CD4-positive, CD25-positive, alpha-beta regulatory T cell (primary cell): ENCODE results near the gene PLEKHG2. TPM values are rescaled to one million over a fixed set of nuclear protein-coding genes. Genes with fewer than 3 reads are reported as not detected.

Experiments used
- ATAC-seq, 2 donors: fragments of 150-1000 bp; cut with Tn5 transposase; one replicate each; pipeline ENCODE4 v1.10.0; 2021; ENCODE audit warnings: low read depth in 2 of 2, moderate number of reproducible peaks in 2 of 2, moderate library complexity in 1 of 2
- DNase-seq, 3 donors: peaks; one replicate each; pipeline versions ENCODE4 v3.0.0 to v3.0.0-alpha.2; 2012 to 2022; ENCODE audit warnings: mixed read lengths in 1 of 3
- H3K27ac ChIP-seq: one replicate; pipeline ENCODE4 v1.7.0; 2013; ENCODE audit warnings: mild to moderate bottlenecking, low read length; ENCODE audit not compliant: insufficient read depth, poor library complexity, severe bottlenecking
- H3K27me3 ChIP-seq: one replicate; pipeline ENCODE4 v1.7.0; 2013; ENCODE audit warnings: low read length; ENCODE audit not compliant: control insufficient read depth, insufficient read depth
- H3K36me3 ChIP-seq: one replicate; pipeline ENCODE4 v1.7.0; 2013; ENCODE audit warnings: mild to moderate bottlenecking, low read length, moderate library complexity; ENCODE audit not compliant: control insufficient read depth, insufficient read depth
- H3K4me1 ChIP-seq: 2 replicates; pipeline ENCODE4 v1.7.0; 2013; ENCODE audit warnings: mild to moderate bottlenecking, low read length; ENCODE audit not compliant: insufficient read depth, control insufficient read depth, poor library complexity, severe bottlenecking
- H3K4me3 ChIP-seq: one replicate; pipeline ENCODE4 v1.7.0; 2013; ENCODE audit warnings: low read depth, mild to moderate bottlenecking, low read length, moderate library complexity
- H3K9me3 ChIP-seq, 2 experiments: 1 replicate in 1 of 2; 2 replicates in 1 of 2; pipeline ENCODE4 v1.7.0; 2013; ENCODE audit warnings: low read length in 2 of 2, mild to moderate bottlenecking in 1 of 2, moderate library complexity in 1 of 2; ENCODE audit not compliant: control insufficient read depth in 2 of 2
- H3K27ac Mint-ChIP-seq, 3 donors: one replicate each; pipeline ENCODE4 v1.8.0; 2020 to 2022; ENCODE audit warnings: mild to moderate bottlenecking in 3 of 3, mixed read lengths in 3 of 3, moderate library complexity in 2 of 3
- H3K27me3 Mint-ChIP-seq: one replicate; pipeline ENCODE4 v1.8.0; 2022; ENCODE audit warnings: mild to moderate bottlenecking, mixed read lengths
- H3K36me3 Mint-ChIP-seq: one replicate; pipeline ENCODE4 v1.8.0; 2020; ENCODE audit warnings: mixed read lengths
- H3K4me1 Mint-ChIP-seq, 4 donors: one replicate each; pipeline ENCODE4 v1.8.0; 2020 to 2022; ENCODE audit warnings: mixed read lengths in 4 of 4, mild to moderate bottlenecking in 1 of 4
- H3K4me3 Mint-ChIP-seq, 4 donors: one replicate each; pipeline ENCODE4 v1.8.0; 2020 to 2022; ENCODE audit warnings: mild to moderate bottlenecking in 4 of 4, mixed read lengths in 4 of 4, moderate library complexity in 3 of 4
- H3K9me3 Mint-ChIP-seq, 7 donors: one replicate each; pipeline ENCODE4 v1.8.0; 2020 to 2022; ENCODE audit warnings: mixed read lengths in 7 of 7, mild to moderate bottlenecking in 3 of 7, moderate library complexity in 2 of 7
- polyA plus RNA-seq, 4 donors: library from polyadenylated mRNA; unstranded; fragments of 300-500 nt; fragmentation: Illumina TruSeq; gene quantifications; one replicate each; pipeline ENCODE4 v1.2.3, GENCODE V29; 2021
- total RNA-seq: library from RNA; stranded (reverse); gene quantifications from one replicate; pipeline ENCODE4 v1.2.3, GENCODE V29; 2022

PLEKHG2 gene, protein sequence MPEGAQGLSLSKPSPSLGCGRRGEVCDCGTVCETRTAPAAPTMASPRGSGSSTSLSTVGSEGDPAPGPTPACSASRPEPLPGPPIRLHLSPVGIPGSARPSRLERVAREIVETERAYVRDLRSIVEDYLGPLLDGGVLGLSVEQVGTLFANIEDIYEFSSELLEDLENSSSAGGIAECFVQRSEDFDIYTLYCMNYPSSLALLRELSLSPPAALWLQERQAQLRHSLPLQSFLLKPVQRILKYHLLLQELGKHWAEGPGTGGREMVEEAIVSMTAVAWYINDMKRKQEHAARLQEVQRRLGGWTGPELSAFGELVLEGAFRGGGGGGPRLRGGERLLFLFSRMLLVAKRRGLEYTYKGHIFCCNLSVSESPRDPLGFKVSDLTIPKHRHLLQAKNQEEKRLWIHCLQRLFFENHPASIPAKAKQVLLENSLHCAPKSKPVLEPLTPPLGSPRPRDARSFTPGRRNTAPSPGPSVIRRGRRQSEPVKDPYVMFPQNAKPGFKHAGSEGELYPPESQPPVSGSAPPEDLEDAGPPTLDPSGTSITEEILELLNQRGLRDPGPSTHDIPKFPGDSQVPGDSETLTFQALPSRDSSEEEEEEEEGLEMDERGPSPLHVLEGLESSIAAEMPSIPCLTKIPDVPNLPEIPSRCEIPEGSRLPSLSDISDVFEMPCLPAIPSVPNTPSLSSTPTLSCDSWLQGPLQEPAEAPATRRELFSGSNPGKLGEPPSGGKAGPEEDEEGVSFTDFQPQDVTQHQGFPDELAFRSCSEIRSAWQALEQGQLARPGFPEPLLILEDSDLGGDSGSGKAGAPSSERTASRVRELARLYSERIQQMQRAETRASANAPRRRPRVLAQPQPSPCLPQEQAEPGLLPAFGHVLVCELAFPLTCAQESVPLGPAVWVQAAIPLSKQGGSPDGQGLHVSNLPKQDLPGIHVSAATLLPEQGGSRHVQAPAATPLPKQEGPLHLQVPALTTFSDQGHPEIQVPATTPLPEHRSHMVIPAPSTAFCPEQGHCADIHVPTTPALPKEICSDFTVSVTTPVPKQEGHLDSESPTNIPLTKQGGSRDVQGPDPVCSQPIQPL (N-terminal part only)
- 209 TPM for total RNA-seq
- polyA plus RNA-seq, result 1 to 10 TPM; 1.3 to 3.9 (median 3.1) TPM

DNA sequence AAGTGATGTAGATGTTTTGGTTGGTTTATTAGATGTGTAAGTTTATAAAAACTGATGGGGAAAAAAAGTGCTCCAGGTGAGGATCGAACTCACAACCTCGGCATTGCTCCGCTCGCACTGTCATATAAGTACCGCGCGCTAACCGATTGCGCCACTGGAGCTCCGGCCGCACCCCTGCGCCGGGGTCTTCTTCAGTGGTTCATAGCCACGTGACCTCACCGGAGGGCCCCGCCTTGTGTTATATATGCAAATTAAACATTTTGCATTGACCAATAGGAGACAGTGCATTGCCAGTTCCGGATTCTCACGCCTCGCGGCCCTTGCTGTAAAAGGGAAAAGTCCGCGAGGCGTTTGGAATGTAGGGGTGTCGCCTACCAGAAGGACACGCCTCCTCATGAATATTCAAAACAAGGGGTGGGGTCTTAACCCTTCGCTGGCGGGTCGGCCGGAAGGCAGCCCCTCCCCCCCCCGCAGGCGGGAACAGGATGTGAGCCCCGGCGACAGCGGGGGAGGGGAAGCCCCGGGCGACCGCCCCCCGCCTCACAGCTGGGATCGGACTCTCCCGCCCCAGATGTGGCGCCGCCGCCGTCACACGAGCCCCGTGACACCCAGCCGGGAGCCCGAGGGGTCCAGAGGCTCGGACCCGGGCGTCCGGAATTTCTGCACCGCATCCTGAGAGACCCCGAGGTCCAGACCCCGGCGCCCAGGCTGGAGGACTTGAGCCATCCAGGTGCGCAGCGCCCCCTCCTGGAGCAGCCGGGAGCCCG, at the start of gene PLEKHG2:
Gene PLEKHG2, plus strand, starts transcription at position 570 of the 767 bp plus-strand sequence. CDS start 1,418 bp downstream, outside the sequence.
- H3K9me3 ChIP-seq, result no peaks in the 10 kb centered on the region
- peak; percentile 72 to 74 for ATAC-seq
- Mint-ChIP-seq H3K4me1 (peaks cover 4 to 47% (median 34%) of the 10 kb centered on the region in 4 donors), H3K4me3 (peak within 1 kb of the TSS; percentile 95 to 99 (median 97)), H3K27me3 (peaks cover 20% of the 10 kb centered on the region), H3K27ac (peak within 1 kb of the TSS; percentile 99 to 100 (median 99)), H3K9me3 (peaks cover 0 to 7% (median 0%) of the 10 kb centered on the region in 7 donors), H3K36me3 (peaks cover 30% of the 10 kb centered on the region)
- H3K27me3 ChIP-seq, result no peaks in the 10 kb centered on the region
- peak within 1 kb of the TSS; percentile 75 for H3K4me3 ChIP-seq
- peaks cover 26% of the 10 kb centered on the region for H3K36me3 ChIP-seq
- peak within 1 kb of the TSS; percentile 100 for H3K27ac ChIP-seq
- DNase-seq, result peak; percentile 92 to 99 (median 97)
- peaks cover 55% of the 10 kb centered on the region for H3K4me1 ChIP-seq

DNA sequence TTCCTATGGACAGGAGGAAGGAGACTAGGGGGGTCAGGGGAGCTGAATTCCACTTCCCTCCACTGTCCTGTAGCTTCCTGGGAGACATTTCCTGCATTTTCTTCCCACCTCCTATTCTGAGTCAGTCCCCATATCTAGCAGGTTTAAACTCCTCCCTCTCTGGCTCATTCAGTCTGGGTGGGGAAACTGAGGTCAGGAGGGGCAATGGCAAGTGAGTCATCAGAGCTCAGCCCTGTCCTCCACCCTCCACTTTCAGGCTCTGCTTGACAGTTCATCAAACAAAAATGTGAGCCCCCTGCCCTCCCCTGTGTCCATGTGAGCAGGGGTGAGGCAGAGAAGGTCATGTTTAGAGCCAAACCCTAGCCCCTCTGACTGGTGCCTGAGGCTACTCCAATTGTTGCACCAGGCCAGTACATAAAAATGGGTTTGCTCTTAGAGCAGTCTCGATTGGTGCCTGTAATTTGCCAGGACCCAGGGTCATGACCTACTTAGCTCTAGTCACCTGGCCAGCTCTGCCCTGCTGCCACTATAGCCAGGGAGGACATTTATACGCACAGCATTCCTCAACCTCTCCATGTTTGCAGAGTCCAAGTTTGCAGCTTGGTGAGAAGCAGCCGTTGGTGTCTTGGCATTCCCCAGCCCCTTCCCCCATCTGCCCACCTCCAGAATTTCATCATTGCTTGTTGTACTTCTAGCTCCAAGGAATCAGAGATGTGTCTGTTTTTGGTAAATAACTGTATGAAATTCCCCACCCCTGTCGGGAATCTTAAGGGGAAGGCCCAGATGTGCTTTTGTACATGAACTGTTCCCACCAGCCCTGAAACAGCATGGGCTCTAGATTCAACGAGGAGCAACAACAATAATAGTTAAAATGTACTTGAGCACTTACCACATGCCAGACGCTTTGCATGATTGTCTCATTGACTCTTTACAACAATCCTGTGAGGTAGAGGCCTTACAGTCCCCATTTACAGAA, 49.5 kb upstream of the PLEKHG2 start:
- no peaks in the 10 kb centered on the region for H3K4me1 ChIP-seq
- Mint-ChIP-seq H3K9me3 (no peaks in the 10 kb centered on the region), H3K27ac (peak overlapping the region; percentile 26 to 77 (median 51)), H3K36me3 (peaks cover 28% of the 10 kb centered on the region), H3K4me3 (no peak overlapping the region), H3K27me3 (no peaks in the 10 kb centered on the region), H3K4me1 (peaks cover 0 to 6% (median under 1%) of the 10 kb centered on the region in 4 donors)
- ATAC-seq (no peak), DNase-seq (no peak)
- H3K36me3 ChIP-seq, result peaks cover 53% of the 10 kb centered on the region
- no peaks in the 10 kb centered on the region for H3K9me3 ChIP-seq
- no peak overlapping the region for H3K4me3 ChIP-seq
- no peak overlapping the region for H3K27ac ChIP-seq
- H3K27me3 ChIP-seq, result no peaks in the 10 kb centered on the region

DNA sequence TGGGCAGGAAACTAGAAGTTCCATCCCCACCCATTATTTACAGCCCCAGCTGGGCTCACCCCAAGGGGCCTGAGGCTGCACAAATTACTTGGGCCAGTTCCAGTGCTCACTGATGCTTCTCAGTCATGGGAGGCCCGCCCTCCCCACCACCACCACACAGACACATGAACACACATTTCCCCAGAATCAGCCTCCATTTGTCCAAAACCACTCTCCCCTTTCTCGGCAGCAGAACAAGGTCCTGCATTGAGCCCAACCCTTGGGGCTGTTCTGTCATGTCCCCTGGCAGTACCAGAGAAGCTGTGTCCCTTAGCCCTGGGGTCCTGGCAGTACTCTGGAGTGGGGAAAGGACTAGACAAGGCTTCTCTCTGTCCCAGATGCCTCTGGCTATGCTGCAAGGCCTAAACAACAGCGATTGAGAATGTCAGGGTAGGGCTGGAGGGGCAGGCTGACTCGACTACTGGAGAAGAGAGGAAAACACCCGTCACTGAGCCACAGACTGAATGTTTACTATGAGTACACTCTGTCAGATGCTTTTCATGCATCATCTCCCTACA, 48.5 kb upstream of the PLEKHG2 start:
- Histone ChIP-seq H3K27ac (no peak overlapping the region), H3K4me1 (no peaks in the 10 kb centered on the region), H3K27me3 (no peaks in the 10 kb centered on the region), H3K4me3 (no peak overlapping the region), H3K9me3 (no peaks in the 10 kb centered on the region), H3K36me3 (peaks cover 50% of the 10 kb centered on the region)
- Mint-ChIP-seq H3K36me3 (peaks cover 34% of the 10 kb centered on the region), H3K9me3 (no peaks in the 10 kb centered on the region), H3K4me3 (no peak overlapping the region), H3K4me1 (peaks cover 0 to 9% (median under 1%) of the 10 kb centered on the region in 4 donors), H3K27ac (no peak overlapping the region), H3K27me3 (no peaks in the 10 kb centered on the region)
- ATAC-seq (no peak), DNase-seq (no peak)

DNA sequence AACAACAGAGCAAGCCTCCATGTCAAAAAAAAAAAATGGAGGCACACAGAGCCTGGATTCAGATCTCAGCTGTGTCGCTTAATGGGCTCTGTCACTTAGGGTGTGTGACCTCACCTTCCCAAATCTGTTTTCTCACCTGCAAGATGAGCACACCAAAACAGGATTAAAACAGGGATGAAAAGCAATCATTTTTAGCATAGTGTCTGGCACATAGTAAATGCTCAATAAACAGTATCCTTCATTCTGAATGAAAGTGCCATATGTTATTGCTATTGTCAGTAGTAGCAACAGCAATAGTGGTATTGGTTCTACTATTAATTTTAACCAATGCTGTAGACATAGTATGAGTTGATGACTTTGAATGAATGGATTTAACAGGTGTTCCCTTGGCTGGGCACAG, 46.9 kb upstream of the PLEKHG2 start:
- Mint-ChIP-seq H3K27me3 (no peaks in the 10 kb centered on the region), H3K36me3 (peaks cover 30% of the 10 kb centered on the region)

DNA sequence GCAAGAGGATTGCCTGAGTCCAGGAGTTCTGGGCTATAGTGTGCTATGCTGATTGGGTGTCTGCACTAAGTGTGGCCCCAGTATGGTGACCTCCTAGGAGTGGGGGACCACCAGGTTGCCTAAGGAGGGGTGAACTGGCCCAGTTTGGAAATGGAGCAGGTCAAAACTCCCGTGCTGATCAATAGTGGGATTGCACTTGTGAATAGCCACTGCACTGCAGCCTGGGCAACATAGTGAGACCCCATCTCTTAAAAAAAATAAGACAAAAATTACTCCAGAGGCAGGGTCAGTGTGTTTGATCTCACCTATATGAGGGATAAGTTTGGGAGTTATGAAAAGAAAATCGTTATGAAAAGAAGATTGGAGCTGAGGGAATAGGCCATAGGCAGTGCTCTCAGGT, 43.3 kb upstream of the PLEKHG2 start:
- Histone ChIP-seq H3K4me3 (no peak overlapping the region), H3K4me1 (no peaks in the 10 kb centered on the region), H3K36me3 (peaks cover 55% of the 10 kb centered on the region), H3K9me3 (no peaks in the 10 kb centered on the region), H3K27ac (no peak overlapping the region), H3K27me3 (no peaks in the 10 kb centered on the region)
- no peak for ATAC-seq
- Mint-ChIP-seq H3K4me1 (peaks cover 0 to 14% (median 2%) of the 10 kb centered on the region in 4 donors), H3K27ac (peak overlapping the region in 2 of 3 donors; percentile 15 to 52), H3K9me3 (no peaks in the 10 kb centered on the region), H3K27me3 (no peaks in the 10 kb centered on the region), H3K4me3 (no peak overlapping the region), H3K36me3 (peaks cover 33% of the 10 kb centered on the region)
- DNase-seq, result no peak

More for the DNA sequence above, 46.9 kb upstream of the PLEKHG2 start:
- Histone ChIP-seq H3K9me3 (no peaks in the 10 kb centered on the region), H3K4me1 (no peaks in the 10 kb centered on the region), H3K4me3 (no peak overlapping the region), H3K27me3 (no peaks in the 10 kb centered on the region), H3K27ac (no peak overlapping the region), H3K36me3 (peaks cover 55% of the 10 kb centered on the region)
- ATAC-seq (no peak), DNase-seq (no peak)
- no peak overlapping the region for H3K4me3 Mint-ChIP-seq
- no peak overlapping the region for H3K27ac Mint-ChIP-seq
- no peaks in the 10 kb centered on the region for H3K9me3 Mint-ChIP-seq
- H3K4me1 Mint-ChIP-seq, result peaks cover 0 to 6% (median under 1%) of the 10 kb centered on the region in 4 donors

DNA sequence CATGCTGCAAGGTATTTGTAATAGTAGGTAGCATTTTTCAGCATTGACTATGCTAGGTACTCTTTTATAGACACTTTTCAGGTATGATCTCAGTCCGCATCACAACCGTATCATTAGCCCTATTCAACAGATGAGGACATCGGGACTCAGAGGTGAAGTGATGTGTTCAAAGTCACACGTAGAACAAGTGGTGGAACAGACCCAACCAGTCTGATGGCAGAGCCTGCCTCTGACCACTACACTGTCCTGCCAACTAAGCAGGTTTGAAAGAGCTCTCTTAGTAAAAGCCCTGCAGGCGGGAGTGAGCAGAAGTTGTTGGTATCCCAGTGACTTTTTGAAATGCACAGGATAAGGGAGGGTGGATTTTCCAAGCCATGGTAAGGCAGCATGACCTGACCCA, 41.7 kb upstream of the PLEKHG2 start:
- Histone ChIP-seq H3K27me3 (no peaks in the 10 kb centered on the region), H3K36me3 (peaks cover 54% of the 10 kb centered on the region), H3K27ac (no peak overlapping the region), H3K4me1 (no peaks in the 10 kb centered on the region), H3K9me3 (no peaks in the 10 kb centered on the region), H3K4me3 (no peak overlapping the region)
- Mint-ChIP-seq H3K27ac (peak overlapping the region in 1 of 3 donors; percentile 30), H3K27me3 (no peaks in the 10 kb centered on the region), H3K4me1 (peaks cover 0 to 14% (median 2%) of the 10 kb centered on the region in 4 donors), H3K4me3 (no peak overlapping the region), H3K36me3 (peaks cover 36% of the 10 kb centered on the region), H3K9me3 (no peaks in the 10 kb centered on the region)
- ATAC-seq, result no peak
- no peak for DNase-seq
